Erythroblast (primary cell): ENCODE data around the gene HOXD9.
A peak's percentile ranks its signal among the peaks of the same experiment; 100 is the strongest.

ENCODE experiments used
- DNase-seq, 2 experiments: peaks; one replicate each; lab custom pipeline; 2025; lab: John Stamatoyannopoulos, UW
- GATA1 ChIP-seq: IDR thresholded peaks from 2 replicates; pipeline ENCODE4 v1.6.1; 2011; ENCODE audit warnings: low read depth, mild to moderate bottlenecking, control low read depth, low read length, moderate library complexity
- POLR2A ChIP-seq: IDR thresholded peaks from 2 replicates; pipeline ENCODE4 v1.6.1; 2011; ENCODE audit warnings: mild to moderate bottlenecking, low read length

HOXD9 gene

DNA sequence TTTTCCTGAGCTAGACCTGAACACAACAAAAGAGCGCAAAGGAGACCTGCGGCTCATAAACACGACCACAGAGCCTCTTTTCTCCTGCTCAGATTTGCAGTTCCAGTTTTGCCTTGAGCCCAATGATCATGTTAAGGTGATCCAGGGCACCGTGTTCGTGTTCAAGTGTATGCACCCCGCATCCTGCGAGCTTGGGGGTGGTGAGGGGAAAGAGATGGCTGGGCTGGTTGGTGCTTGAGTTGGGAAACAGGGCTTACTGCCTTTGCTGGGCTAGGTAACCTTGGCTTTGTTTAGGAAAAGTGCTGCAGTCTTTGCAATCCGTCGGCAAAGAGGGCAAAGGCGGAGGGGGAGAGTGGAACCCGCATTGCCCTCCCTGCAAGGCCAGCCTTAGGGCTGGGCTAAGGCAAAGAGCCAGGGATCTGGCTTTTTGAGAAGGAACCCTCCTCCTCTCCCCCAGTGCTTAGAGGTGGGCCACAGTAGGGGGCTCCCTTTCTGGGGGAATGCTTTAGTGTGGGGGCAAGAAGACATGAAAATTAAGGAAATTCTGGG, 4.6 kb upstream of the HOXD9 start:
- DNase-seq = no peak
- TF ChIP-seq POLR2A (no peak), GATA1 (no peak)

DNA sequence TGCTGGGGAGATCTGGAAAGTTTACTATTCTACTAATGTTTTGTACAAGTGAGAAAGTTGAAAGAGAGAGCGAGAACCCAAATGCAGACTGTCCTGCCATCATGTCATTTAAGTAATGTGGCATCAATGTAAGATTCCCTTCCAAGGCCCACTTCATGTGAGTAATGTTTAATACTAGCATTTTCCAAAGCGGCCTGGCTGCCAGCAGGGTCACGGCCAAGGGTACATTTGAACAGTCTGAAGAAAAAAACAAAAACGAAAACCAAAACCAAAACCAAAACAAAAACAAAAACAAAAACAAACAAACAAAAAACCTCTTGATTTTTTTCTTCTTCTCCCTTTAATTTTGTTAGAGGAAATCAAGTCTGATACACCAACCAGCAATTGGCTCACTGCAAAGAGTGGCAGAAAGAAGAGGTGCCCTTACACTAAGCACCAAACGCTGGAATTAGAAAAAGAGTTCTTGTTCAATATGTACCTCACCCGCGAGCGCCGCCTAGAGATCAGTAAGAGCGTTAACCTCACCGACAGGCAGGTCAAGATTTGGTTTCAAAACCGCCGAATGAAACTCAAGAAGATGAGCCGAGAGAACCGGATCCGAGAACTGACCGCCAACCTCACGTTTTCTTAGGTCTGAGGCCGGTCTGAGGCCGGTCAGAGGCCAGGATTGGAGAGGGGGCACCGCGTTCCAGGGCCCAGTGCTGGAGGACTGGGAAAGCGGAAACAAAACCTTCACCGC, 3.7 kb upstream of the HOXD9 start:
- peak; percentile 63 to 74 for DNase-seq
- TF ChIP-seq GATA1 (no peak), POLR2A (no peak)

DNA sequence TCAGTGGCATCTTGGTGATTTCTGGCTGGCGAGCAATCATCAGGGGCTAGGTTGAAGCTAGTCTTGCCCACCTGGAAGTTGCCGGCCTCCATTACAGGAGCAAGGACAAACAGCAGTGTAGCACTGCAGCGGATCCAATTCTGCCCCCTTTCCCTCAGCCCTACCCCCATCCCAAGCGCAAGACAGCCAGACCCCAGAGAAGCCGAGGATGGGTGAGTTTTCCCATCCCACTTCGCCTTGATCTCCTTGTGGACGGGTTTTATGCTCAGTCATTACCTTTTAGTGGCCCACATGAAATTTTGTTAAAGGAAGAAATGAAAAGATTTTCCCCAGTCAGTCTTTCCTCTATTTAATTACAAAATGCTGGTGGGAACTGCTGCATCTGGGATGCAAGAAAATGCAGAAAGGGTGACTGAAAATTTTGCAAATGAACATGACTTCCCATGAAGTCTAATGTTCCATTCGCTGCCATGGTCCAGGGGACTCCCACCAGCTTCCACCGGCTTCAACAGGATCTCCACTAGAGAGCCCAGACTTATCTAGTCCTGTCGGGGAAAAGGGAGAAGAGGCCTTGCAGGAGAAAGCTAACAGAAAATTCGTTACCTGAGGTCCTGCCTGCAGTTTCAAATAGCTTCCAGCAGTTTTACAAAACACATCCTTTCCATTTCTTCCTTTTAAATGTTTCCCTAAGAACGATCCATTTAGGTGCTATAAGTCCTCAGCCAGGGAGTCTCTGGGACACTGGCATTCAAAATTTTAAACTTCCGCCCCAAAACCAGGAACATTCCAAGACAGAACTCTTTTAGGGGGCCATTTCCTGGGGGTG, 1.9 kb upstream of the HOXD9 start:
- DNase-seq = no peak
- TF ChIP-seq POLR2A = no peak

DNA sequence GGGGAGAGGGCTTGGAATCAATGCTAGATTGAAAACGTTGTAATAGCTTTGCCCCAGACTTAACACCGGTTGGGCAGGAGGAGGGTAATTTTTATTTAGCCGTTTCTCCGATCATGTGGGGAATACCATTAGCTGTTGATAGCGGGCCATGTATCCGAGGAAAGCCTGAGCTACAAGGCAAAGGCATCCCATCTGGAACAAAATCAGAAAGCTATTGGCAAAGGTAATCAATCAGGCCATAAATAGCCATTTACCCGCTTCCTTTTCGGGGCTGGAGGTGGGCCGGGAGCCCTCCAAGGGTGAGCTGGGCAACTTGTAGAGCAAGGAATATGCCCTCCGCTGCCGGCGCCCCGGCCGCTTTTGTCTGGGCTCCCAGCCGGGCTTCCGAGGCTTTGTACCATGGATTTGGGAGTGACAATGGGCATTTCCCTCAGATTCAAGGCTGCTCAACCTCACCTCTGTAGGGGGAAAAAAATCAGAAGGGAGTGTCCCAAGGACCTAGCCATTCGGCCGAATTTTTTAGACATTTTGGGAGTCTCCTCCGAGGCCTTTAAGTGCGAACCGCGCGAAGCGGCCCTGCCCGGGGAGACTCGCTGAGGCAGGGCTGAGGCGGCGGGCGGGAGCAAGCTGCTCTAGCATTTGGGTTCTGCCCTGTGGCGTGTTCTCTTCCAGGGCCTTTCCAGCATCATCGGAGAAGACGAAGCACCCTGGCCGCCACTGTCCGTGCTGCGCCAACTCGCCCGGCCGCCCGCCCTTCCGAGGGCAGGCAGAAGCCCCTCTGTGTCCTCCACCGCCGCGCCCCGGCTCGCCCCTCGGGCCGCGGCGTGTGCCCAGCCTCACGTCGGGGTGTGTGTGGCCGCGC, 1.1 kb upstream of the HOXD9 start:
- DNase-seq = no peak
- TF ChIP-seq POLR2A (no peak), GATA1 (no peak)

DNA sequence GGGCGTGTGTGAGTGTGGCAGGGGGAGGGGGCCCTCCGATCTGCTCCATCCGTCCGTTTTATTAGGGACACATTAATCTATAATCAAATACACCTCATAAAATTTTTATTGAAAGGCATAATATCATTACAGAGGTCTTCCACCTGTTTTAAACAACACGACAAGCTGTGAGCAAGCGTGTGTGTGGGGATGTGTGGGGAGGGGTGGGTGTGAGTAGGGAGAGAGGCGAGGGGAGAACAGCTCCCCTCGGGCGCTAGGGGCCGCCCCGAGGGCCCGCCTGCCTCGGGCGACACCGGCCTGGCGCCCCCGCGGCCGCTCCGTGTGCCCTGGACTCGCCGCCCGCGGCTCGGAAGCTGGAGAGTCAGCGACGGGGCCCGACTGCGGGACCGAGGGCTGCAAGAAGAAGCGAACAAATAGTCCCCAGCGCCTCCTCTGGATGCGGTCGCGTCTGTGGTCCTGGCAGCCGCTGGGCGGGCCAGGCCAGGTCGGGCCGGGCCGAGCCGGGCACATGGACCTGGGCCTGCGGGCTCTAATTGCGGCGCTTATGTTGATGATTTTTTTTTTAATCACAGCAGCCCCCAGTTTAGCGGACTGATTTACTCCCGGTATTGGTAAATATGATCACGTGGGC, 352 bp upstream of the HOXD9 start:
- TF ChIP-seq POLR2A (no peak), GATA1 (no peak)
- DNase-seq = peak; percentile 25 to 27

DNA sequence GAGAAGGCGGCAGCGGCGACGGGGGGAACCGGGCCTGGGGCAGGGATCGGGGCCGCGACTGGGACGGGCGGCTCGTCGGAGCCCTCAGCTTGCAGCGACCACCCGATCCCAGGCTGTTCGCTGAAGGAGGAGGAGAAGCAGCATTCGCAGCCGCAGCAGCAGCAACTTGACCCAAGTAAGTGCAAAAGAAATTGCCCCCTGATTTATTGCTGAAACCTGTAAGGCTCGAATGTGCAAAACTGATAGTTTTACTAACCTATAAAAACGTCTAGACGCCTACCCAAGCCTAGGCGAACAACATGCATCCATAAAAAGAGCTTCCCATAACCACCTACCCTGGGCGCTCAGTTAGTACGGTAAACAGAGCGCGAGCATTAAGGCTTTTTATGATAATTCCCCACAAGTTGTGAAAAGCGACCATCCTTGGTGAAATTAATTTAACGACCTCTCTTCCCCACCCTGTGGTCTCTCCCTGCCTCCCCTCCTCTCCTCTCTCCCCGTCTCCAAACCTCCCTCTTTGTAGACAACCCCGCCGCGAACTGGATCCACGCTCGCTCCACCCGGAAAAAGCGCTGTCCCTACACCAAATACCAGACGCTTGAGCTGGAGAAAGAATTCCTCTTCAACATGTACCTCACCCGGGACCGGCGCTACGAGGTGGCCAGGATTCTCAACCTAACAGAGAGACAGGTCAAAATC, 1.0 kb downstream of the HOXD9 start:
- DNase-seq = no peak
- TF ChIP-seq POLR2A = no peak
- no peak for TF ChIP-seq GATA1

DNA sequence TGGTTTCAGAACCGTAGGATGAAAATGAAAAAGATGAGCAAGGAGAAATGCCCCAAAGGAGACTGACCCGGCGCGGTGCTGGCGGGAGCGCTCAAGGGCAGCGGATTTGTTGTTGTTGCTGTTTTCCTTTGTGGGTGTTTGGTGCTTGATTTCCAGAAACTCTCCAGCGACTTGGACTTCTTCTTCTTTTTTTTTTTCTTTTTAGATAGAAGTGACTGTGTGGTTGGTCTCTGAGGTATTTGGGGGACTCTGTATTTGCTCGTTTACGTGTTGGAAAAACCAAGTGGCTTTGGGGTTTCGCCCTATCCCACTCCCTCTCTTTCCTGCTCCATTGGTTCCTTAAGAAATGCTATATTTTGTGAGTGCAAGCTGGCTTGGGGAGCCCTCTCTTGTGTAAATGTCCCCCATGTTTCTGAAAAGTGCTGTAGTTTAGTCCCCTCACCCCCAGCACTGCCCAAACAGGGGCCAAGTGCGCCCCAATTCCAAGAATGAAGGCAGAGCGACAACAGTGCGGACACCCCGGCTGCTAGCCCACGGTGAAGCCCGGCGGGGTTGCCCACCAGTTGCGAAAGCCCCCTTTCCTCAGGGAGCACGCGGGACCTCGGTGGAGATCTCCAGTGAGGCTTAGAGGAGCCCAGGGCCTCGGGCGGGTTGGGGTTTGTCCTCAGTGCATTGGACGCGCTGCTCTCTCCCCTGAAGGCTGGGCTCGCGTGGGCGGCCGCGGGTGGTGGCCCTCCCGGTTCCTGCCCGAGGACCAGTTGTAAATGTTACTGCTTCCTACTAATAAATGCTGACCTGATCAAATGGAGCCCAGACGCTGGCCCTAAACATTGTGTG, 1.8 kb downstream of the HOXD9 start:
- DNase-seq = no peak
- TF ChIP-seq GATA1 (no peak), POLR2A (no peak)

DNA sequence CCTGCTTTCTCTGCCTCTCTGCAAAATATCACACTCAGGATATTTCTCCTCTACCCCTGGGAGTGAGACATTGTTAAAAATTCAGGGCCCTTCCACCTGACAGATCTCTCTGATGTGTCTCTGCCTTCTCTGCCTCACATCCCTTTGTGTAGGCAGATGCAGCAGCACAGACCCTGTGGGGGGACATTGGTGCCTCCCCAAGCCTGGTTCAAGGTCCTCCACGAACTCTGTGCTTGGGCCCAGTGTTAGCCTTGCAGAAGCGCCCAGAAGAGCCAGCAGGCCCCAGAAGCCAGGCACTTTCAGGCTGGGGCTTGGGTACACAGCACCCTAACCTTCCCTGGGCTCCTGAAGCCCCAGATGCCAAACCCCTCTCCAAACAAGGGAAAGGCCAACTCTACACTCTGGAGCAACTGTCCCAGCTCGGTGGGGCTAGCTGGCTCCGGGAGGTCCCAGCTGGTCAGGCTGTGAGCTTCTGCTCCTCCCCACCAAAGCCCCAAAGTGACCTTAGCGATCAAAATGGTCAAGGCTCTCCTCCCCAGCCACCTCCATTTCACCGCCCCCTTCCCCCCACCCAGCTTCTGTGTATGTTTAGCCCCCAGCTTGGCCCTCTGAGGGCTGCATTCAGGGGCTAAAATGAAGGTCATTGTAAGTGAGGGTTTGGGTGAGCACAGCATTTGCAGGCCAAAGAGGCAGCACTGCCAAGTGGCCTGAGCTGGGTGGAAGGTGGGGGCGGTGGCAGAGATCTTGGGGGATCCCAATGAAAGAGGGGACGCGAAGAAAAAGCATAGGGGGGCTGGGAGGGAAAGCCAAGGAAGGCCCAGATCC, 2.6 kb downstream of the HOXD9 start:
- TF ChIP-seq GATA1 (no peak), POLR2A (no peak)
- DNase-seq = no peak

DNA sequence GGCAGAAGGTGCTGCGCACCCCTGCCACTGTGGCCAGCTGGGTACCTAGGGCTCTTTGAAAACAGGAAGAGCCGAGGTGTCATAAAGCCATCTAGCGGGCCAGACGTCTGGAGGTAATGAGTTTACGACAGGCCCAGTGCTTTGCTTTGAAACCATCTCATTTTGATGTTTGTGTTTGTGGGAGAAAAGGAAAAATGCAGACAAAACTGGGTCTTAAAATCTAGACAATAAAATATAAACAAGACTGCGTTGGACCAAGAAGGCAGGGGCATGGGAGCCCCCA, 3.2 kb downstream of the HOXD9 start:
- no peak for DNase-seq
- TF ChIP-seq GATA1 (no peak), POLR2A (no peak)

DNA sequence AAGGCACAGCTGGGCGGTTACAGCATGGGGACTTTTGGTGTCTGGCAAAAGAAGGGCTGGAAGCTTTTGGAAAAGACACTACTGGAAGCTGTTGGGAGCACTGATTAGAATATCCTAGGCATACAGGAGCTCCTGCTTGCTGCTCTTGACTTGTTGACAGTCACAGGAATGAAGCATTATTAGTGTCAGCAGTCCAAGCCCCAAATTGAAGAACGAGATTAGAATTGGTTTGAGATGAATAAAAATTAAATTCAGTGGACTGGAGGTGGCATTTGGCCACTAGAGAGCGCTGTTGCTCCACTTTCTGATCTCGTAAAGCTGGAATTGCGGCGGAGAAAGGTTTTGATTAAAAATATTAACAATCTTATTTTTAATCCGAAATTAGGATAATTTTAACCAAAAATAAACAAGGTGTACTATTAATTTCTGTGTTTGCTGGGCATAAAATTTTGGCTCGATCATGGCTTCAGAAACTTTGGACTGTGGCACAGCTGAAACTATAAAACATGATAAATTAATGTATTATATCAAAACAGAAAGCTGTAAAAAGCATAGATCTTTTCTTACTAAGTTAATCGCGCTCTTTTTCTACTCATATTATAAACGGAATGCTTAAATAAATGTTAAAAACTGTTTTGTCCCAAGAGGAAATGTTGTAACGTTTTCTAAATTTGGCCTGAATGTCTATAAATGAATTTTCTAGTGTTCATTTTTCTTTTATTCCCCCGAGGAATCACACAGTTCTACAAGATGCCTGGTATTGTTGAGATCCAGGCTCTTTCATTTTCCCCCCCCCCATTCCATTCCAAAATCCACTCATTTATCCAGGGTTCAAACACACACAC, 4.6 kb downstream of the HOXD9 start:
- TF ChIP-seq POLR2A (no peak), GATA1 (no peak)
- peak; percentile 61 to 83 for DNase-seq

DNA sequence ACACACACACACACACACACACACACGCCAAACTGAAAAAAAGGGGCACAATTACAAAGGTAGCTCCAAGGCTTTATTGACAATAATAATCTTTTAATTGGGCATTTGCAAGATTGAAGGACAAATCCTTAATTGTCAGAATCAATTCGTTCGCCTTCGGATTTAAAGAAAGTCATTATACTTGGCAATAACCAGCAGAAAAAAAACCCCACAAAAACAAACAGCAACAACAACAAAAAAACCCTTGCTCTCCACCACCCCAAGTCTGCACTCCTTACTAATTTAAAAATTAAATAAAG, 5.2 kb downstream of the HOXD9 start:
- no peak for TF ChIP-seq GATA1
- TF ChIP-seq POLR2A = no peak
- no peak for DNase-seq
